Activated CD8-positive, alpha-beta memory T cell treated with anti-CD3 and anti-CD28 coated beads, Interleukin-2, amount 50 U/mL, for 48 hours (primary cell): ENCODE results near the gene NXPH3.

Experiments used
- DNase-seq: peaks from one replicate; pipeline ENCODE4 v3.0.0-alpha.2; 2020

Gene NXPH3

DNA sequence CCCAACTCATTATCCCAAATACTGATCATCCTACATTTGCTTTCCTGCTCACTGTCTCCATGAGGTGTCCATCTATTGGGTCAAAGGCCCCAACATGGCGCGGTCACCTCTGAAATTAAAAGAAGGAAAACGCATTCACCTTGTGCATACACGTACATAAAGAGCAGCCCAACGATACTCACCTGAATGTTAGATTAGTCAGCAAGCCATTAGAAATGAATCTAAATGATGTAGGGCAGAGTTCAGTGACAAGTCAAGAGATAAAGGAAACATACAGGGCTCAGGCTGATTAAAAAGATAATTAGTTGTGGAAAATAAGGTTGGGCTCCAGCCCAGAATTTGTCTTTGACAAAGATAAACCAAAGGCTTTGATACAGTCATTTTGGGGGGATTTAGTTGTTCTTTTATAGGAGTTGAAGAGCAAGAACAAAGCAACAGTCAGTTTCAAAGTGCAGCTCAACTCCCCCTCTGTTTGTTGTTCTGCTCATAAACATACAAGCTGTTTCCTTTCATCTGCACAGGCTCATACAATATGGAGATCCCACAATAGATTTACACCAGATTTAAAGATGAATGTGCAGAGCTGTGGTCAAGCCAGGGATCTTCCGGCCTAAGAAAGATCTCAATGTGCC lies 21.1 kb downstream of the NXPH3 start:
- DNase-seq: no peak

DNA sequence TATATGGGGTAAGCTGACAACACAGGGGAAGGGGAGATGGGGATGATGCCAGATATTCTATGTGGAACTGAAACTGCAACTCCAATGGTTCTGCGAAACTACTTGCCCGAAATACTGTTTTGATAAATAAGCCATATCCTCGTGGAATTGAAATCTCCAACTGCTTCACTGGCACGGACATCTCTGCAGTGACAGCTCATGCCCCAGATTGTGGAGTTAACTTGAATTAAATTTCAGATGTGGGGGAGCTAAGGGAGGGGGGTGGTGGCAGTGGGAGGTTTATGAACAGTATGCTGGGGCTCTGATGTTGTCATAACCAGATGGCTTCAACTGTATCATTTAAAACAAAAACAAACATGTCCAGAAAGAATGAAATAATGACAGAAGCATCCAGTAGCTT lies 21.8 kb downstream of the NXPH3 start:
- DNase-seq: no peak

DNA sequence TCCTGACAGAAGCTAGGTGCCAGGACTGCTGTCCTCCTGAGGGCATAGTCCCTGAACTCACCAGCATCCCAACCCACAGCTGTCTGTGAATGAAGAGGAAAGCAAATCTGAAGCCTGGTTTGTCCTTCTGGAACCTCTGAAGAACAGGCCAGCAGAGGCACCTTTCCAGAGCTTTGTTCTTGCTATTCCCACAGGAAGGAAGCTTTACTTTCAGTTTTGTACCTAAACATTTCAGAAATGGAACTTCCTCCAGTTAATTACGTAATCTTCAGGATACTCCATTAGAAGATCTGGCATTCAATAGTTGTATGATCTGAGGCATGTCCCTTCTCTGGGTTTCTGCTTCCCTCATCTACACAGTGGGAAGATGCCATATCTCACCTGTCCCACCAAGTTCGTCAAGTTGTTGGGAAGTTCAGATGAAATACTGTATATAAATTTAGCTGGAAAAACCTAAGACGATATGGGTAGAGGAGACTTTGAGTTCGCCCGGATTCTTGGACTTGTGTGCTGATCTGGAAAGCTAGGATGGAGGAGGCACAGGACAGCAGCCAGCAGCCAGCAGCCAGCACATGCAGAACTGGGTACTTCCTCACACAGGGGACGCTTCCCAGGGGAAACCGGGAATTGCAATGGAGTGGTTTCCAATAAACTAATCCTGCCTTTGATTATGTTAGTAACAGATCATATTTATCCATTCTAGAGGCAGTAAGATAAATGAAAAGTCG lies 22.4 kb downstream of the NXPH3 start:
- no peak for DNase-seq

DNA sequence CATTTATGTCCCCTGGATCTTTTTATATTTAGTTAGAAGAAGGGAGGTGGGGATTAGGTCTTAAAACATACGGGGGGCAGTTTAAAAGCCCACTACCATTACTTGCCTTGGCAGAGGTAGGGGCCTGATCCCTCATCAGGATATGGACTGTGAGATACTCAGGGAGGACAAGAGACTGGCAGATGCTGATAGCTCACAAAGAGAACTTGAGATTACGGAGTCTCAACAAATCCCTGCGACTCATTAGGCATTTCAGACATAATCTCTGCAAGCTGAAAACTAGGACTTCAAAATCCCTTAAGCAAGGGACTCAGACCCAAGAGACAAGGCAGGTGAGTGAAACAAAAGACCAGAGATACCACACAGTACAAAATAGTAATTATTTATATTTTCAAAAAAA lies 23.2 kb downstream of the NXPH3 start:
- no peak for DNase-seq

DNA sequence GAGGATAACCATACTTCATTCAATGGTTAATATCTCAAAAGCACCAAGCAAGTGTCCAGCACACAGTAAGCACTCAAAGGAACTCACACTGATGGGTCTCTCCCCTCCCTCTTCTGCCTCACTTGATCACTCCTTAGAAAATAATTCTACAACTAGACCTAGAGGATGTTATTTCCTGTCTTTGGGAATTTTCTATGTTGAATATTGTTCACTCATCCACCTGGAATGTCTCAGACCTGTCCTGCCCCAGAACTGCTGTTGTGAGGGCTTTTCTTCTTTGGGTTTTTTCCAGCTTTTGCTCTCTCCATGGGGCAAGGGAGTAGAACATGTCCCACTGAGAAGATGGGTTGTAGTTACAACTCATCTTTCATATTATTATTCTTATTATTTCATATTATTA lies 25.3 kb downstream of the NXPH3 start:
- no peak for DNase-seq

DNA sequence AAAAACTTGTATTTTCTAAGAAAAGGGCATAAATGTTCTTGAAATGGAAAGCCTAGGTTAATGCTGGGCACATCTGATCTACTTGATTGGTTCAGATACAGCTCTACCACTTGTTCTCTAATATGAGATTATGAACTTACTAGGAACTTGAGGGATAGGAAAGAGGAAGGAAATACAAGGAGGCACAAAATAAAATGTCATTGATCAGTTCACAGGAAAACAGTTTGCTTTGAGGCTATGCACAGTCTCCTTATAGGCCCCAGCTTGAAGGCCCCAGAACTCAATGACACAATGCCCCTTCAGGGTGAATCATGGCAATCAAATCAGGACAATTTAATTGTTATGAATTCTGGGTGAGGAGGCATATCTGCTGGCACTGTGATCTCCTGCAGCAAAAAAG lies 27.1 kb downstream of the NXPH3 start:
- DNase-seq: no peak

DNA sequence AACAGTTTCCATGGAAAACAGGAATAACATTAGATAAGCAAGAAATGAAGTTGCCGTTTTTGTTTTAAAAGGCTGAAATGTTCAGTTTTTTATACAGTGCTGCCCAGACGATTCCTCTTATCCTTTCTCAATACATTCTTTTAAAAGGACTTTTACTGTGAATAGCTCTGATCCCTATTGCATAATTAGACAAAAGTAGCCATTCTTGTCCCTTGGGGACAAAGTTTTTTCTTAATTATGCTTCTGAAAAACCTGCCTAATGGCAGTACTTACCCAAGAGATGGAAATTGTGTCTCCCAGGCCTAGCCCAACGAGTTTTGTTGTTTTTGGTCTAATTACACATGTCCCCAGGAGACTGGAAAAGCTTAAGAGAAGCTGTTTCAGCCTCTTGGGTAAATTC lies 27.6 kb downstream of the NXPH3 start:
- no peak for DNase-seq

DNA sequence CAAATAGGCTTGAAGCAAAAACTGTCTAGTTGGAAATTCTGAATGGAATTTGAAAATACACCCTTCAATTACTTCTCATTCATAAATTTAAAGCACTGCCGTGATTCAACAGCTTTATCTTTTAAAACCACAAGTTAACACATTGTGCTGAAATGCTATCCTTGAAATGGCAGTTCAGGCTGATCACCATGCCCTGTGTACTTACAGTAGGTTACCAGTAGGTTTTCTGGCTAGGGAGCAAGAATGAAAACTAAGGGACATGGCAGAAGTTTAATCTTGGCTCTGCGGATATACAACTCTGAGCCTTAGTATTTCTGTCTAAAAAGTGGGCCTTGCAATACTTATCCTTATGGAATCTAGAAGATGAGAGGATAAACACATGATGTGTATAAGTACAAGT lies 28.0 kb downstream of the NXPH3 start:
- no peak for DNase-seq

DNA sequence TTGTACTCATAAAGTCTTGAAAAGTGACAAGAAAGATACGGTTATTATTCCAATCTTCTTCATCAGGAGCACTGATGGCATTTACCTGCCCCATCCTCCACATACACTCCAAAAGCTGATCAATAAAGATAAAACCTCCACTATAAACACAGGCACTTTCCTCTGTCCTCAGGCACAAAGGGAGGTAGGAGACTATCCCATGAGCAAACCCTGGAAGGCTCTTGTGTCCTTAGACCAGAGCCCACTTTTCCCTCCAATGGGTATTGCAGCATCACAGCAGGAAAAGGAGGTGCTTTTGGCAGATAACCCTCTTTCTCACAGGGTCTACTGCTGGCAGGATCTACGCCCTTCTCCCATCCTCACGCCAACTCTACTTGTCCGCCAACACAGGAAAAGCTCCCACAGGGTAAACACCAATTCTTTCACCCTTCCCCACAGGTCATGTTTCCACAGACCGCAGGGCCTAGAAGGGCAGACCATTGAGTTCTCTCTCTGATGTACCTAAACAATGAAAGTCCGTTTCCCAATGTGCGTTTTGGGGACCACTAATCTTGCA lies 28.7 kb downstream of the NXPH3 start:
- DNase-seq: no peak

DNA sequence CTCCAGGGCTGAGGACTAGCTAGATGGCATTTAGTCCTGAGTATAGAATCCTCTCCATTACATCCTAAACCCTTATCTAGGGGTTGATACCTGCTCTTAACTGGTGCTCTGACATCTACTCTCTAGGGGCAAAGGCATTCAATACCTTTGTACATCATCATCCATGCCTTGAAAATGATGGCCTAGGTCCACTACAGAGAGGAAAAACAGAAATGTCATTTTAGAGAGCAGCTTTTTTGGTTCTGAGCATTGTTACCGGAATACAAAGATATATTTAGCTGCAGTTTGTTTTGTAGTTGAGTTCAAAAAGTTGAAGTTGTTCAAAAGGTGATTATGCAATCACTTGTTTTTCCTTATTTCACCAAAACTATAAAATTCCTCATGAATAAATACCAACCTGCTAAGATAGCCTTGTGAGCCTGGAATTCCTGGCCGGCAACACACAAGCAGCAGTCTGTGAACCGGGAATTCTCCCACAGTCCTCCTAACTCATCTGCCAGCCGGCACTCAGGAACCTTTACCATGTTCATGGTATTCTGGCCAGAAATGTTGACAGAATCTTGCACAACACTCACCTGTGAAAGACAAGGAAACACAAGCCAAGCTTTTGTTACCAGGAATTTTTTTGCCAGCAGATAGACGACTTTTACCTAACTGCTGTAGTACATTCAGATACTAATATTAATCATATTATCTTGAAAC lies 35.4 kb downstream of the NXPH3 start:
- no peak for DNase-seq

DNA sequence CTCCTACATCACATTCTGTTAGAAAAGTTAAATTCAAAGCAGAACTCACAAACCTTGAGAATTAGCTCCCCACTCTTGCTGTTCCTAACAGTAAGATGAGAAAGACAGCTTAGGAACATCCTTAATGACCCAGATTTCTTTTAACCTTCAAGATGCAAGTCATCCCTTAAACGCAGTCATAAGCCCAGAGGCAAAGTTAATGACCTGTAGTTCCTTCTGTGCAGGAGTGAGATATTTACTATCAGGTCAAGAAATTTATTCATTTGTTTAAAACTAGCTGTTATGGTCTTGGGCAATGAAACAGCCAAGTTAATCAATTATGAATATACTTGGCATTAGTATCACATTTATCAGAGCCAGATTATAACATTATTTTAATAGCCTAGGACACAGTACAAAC lies 37.1 kb downstream of the NXPH3 start:
- no peak for DNase-seq

DNA sequence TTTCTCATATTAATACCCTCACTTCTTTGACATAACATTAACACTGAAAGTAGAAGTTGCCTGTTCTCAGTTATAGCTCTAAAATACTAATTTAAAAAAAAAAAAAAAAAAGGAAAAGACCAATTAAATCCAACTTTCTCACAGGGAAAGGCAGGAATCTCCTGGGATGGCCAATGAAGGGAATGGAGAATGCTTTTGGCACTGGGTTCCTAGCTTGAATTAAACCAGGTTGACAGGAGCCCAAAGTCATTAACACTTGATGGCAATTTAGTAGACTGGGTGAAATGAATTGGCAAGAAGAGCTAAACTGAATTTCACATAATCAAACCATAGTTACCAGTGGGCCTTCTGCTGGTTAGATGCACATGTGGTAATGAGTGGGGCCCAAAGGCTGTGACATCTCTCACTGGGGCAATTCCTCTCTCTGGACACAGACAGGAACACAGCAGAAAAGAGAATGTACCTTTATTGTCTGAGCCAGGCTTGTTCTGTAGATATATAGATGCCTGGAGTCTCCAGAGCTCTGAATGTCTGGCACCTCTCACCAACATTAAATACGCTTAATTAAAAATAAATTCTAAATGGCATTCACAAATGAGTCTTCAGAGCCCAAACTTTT lies 37.6 kb downstream of the NXPH3 start:
- DNase-seq: no peak

DNA sequence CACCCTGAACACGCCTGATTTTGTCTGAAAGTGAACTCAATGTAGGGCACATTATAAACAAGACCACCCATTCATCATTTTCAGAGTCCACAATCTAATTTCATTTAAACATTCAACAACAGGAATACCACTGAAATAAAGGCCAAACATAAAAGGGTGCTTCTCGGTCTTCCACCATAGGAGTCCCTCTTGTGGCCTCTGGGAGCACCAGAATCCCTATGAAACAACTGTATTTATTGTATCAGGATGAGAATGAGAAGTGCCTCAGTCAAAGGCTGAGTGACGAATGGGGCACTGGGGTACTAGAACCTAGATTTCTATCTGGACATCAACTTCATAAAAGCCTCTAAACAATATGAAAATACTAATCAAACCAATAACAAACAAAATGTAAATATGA lies 40.4 kb downstream of the NXPH3 start:
- no peak for DNase-seq

DNA sequence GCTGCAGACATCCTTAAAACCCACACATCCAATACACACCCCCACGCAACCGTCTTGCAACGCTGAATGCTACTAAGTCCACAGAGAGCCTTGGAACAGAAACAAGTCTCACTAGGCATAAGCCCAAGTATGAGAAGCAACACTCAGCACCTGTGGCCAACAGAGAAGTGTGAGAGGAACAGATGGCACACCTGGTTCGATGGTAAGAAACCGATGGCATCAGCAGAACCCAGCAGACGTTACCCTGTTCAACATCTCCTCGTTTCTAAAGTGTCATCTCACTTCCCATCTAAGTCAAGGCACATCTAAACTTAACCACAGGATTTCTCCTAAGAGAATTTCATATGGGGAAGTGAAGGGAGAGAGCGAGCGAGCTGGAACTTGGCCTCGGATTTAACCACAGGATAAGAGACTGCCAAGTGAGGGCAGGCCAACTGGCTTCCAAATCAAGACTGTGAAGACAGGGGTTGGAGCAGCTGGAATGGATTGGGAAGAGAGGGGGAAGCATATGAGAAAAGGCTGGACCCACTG lies 41.0 kb downstream of the NXPH3 start:
- no peak for DNase-seq

DNA sequence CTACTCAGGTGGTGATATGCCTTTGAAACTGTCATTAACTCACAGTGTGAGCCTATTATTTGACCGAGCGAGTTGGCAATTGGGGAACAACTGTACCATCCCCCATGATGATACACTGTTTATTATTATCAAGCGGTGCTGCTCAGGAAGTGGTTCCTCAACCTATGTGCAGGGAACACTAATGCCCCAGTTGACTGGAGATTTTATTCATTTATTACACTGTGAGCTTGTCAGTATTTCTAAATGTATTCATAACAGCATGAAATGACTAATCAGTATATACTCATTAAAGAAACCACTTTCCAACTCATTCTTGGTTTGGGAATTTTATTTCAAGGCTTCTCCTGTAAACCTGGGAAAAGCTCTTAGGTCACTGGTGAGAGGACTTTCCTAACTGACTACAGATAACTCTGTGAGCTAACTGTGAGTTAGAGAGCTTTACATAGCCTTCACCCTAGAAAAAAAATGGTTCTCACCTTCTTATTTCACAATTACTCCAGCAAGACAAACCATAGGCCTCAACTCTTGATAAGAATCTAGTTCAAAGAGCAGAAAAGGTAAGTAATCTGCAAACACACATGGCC lies 42.4 kb downstream of the NXPH3 start:
- no peak for DNase-seq

DNA sequence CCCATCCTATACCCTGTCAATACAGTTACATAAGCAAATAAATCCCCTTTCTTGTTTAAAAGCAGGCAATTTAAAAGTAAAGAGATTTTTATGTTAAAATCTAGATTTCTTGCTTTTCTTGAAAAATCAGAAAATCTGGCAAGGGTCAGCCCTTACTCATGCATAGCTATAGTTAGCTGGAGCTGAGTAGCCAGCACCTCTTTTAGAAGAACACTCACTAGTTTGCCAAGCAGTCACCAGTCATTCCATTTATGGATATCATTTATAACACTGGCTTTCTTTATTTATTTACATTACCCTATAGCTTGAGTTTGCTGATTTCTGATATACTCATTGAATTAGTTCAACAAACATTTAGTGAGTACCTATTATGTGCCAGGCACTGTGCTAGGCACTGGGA lies 45.7 kb downstream of the NXPH3 start:
- DNase-seq: no peak

DNA sequence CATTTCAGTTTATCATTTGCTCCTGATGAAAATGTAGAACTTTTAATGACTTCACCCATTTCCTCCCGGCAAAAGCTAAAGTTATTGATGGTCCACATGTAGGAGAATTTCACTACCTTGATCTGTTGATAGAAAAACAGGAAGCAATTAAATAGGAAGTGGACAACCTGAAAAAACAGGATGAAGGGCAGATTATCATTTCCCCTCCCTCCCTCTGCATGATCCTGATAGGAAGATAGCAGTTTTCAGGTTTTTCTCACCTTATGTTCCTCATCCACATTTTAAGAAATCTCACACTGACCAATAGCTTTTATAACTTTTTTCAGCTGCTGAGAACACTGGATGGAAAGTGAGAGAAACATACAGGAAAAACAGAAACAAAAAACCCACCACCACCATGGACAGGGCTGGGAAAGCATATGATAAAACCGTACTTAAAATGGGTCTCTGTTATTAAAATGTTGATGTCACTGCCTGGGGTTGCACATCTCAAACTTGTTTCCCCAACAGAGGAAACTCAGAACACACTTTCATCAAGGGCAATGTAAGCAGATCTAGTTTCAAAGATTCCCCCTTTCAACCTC lies 46.4 kb downstream of the NXPH3 start:
- DNase-seq: no peak

DNA sequence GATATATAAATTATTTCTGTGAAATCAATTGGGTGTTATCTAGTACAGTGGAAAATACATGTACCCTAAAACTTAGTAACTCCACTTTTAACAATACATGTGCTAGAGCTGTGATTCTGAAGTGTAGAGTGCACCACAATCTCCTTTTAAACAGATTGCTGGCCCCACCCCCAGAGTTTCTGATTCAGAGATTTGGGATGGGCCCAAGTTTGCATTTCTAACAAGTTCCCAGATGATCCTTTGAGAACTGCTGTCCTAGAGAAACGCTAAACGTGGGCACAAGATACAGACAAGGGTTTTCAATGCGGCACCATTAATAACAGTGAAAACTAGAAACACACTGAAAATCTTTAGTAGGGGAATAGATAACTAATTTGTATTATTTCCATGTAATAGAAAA lies 49.2 kb downstream of the NXPH3 start:
- DNase-seq: no peak

DNA sequence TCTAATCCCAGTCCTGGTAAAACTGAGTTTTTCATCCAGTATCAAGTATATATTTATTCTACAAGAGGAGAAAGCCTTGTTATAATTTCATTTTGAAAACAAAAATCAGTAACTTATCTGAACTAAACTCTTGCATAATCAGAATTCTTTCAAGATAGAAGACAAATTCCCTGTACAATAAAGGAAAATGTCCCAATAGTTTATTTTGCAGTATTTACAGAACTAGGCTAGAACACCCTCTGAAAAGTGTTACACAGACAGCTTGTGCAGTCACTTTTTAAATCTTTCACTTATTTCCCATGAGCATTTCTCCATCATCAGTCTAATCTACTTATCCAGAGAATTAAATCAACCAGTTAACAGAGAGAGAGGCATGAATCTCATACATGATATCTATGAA lies 53.8 kb downstream of the NXPH3 start:
- no peak for DNase-seq

DNA sequence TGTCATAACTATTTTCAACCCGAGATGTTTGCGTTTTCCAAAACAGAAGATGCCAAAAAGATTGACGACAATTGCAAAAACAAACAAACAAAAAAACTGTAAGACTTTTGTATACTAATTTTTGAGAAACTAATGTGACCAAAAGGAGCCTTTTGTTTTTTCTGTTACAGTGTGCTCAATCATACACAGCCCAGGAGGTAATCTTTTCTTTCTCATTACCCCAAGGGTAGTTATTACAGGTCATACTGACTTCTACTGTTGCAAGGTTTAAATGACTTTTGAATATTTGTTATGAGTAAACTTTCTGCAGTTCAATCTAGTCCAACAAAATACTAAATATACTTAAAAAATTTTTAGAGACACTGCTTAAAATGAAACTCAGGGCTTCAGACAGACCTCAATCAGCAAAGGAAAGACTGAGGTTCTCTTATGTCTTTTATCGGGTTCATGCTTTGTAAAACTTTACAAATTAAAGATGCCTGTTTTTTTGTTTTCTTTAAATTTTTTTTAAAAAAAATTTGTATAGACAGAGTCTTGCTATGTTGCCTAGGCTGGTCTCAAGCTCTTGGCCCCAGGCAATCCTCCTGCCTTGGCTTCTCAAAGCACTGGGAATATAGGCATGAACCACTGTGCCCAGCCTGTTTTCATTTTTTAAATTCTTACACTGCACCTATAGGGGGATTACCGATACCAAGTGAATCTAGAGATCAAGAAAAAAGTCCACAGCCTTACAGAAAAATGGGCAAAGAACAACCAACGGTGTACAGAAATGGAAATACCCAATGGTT lies 54.6 kb downstream of the NXPH3 start:
- no peak for DNase-seq

DNA sequence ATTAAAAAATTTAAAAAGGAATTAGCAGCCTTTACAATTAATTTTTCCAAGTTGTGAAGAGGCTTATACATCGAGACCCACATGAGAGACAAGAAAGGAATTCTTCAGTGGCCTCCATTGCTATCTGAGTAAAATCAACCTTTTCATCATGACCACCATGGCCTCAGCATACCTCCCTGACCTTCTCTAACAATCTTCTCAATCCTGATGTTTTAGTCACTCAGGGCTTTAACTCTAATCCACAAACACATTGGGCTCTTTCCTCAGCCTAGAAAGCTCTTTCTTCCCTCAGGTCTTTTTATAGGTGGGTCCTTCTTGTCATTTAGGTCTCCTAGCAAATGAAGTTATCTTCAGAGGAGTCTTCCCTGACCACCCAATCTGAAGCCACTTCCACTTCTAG lies 55.8 kb downstream of the NXPH3 start:
- DNase-seq: no peak
